ENCODE results near the gene ZNF346. TPM values are rescaled to one million over a fixed set of nuclear protein-coding genes. Genes with fewer than 3 reads are reported as not detected.

ZNF346 gene
- total RNA-seq, 2 experiments from 2014 or later: 16.5 to 23.3 TPM

DNA sequence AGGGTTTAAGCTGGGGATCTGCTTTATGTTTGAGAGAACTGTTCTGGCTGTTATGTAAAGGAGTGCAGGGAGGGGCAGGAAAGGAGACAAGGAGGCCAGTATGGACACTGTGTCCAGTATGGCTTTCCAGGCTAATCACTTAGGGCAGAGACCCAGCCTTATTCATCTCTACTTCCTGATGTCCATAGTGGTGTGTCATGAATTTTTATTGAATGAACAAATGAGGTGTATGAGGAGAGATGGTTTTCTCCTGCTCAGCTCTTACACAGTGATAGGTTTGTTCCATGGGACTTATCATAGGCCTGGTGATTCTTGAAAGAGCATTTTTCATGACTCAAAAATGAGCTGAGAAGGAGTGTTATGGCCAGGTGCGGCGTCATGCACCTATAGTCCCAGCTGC is 43.7 kb downstream of the ZNF346 start:
- intact Hi-C loops (cut with DNase I, micrococcal nuclease): no loop called here
- no peaks in the 10 kb centered on the region for H3K9me3 Mint-ChIP-seq (ENCODE audit: low read depth)
- CTCF ChIA-PET: no interaction called here
- no peak for ATAC-seq
- H3K36me3 Mint-ChIP-seq (ENCODE audit: low read depth): peaks cover 14% of the 10 kb centered on the region
- no peak overlapping the region for H3K4me3 Mint-ChIP-seq
- H3K4me1 Mint-ChIP-seq: no peaks in the 10 kb centered on the region
- no peak overlapping the region for H3K27ac Mint-ChIP-seq
- no peaks in the 10 kb centered on the region for H3K27me3 Mint-ChIP-seq
- no peak for DNase-seq
- POLR2A ChIA-PET: no interaction called here

- peaks cover 4% of the 10 kb centered on the region for H3K4me1 Mint-ChIP-seq
Observed at GRCh38 chr5:177067503-177067902, 45.0 kb downstream of the ZNF346 start.

DNA sequence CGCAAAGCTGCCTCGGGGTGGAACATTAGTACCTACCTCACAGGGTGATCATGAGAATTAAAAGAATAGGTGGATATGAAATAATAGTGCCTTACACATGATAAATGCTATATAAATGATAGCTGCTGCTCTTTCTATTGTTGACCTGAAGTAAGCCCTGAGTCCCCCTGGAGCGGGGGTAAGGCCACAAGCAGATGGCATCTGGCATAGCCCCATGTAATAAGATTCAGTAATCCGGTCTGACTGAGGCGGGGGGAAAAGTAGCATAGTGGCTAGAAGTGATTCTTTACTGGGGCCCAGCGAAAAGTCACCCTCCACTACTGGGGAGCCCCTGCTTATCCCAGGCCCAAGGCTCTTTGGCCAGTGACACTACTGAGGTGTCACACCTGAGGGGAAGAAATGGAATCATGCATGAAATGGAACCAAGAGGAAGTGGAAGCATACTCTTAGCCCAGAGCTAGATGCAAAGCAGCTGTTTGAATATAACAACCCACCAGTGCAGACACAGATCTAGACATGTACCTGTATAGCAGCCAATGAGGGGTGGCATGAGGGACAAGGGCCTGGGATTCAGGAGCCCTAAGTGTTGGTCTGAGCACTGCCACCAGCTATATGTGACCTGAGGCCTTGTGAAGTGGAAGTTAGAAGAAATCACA is 48.2 kb downstream of the ZNF346 start:
- Mint-ChIP-seq H3K36me3 (ENCODE audit: low read depth) (peaks cover 11% of the 10 kb centered on the region), H3K4me3 (no peak overlapping the region), H3K4me1 (peaks cover 4% of the 10 kb centered on the region), H3K9me3 (ENCODE audit: low read depth) (no peaks in the 10 kb centered on the region), H3K27ac (no peak overlapping the region), H3K27me3 (no peaks in the 10 kb centered on the region)
- ChIA-PET POLR2A (no interaction called here), CTCF (interaction anchor here (0.6 to 6.3 kb wide), 9 partner anchors 8 to 408 kb away, joined by 3 to 60 read pairs (median 3); no protein-coding TSS in a partner anchor)
- ATAC-seq (no peak), DNase-seq (no peak)
- intact Hi-C loops (cut with DNase I, micrococcal nuclease): loop anchor here in 1 of 2 experiments (2.0 kb wide), 1 partner anchor 42 kb away; no protein-coding TSS in a partner anchor

More at GRCh38 chr5:177067503-177067902, 45.0 kb downstream of the ZNF346 start:
- CTCF ChIA-PET: no interaction called here
- POLR2A ChIA-PET: no interaction called here
- Mint-ChIP-seq H3K27me3 (no peaks in the 10 kb centered on the region), H3K9me3 (ENCODE audit: low read depth) (no peaks in the 10 kb centered on the region), H3K4me3 (no peak overlapping the region), H3K36me3 (ENCODE audit: low read depth) (peaks cover 12% of the 10 kb centered on the region), H3K27ac (no peak overlapping the region)
- DNase-seq (no peak), ATAC-seq (no peak)
- intact Hi-C loops (cut with DNase I, micrococcal nuclease): no loop called here

DNA sequence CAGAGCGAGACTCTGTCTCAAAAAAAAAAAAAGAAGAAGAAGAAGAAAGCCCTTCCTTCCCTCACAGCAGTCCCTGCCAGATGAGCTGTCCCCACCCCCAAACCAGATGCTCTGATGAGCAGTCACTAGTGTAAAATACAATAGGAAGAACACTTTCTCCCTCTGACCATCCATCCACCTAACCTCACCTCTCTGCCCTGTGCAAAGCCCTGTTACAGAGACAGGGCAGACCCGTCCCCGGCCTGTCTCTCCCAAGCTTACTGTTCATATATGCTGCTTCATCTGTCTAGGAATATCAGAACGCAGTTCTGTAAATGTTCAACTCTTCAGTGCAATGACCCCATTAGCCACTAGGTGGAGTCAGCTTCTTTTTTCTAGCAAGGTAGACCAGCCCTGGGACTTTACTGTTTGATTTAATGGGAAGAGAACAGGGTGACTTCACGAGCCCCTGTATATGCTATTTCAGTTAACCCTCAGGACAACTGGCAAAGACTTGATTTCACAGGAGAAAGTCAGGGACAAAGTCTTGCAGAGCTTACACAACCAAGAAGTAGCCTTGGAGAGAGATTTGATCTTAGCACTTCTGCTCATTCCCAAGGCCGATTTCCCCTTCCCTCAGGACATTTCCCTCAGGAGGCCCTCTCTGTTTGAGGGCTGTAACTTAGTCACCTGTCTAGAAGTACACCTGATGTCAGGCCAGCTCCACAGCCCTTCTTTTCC is 49.3 kb downstream of the ZNF346 start:
- DNase-seq (peak; percentile 80), ATAC-seq (peak; percentile 87)
- Mint-ChIP-seq H3K4me3 (no peak overlapping the region), H3K36me3 (ENCODE audit: low read depth) (peaks cover 11% of the 10 kb centered on the region), H3K27me3 (no peaks in the 10 kb centered on the region), H3K4me1 (peaks cover 4% of the 10 kb centered on the region), H3K27ac (no peak overlapping the region), H3K9me3 (ENCODE audit: low read depth) (no peaks in the 10 kb centered on the region)
- intact Hi-C loops (cut with DNase I, micrococcal nuclease): loop anchor here (1.0 to 2.0 kb wide), 2 partner anchors 39 to 41 kb away; no protein-coding TSS in a partner anchor
- ChIA-PET CTCF (interaction anchor here (0.6 to 6.3 kb wide), 26 partner anchors 8 to 418 kb away, joined by 3 to 60 read pairs (median 4); partner anchors contain the start of gene FGFR4), POLR2A (no interaction called here)

- H3K27me3 Mint-ChIP-seq: no peaks in the 10 kb centered on the region
- no peak overlapping the region for H3K4me3 Mint-ChIP-seq
- CTCF ChIA-PET: interaction anchor here (0.7 to 2.2 kb wide), 2 partner anchors 9 to 34 kb away, joined by 3 to 7 read pairs; no protein-coding TSS in a partner anchor
- no peak overlapping the region for H3K27ac Mint-ChIP-seq
- intact Hi-C loops (cut with DNase I, micrococcal nuclease): no loop called here
- DNase-seq (no peak), ATAC-seq (no peak)
- no peaks in the 10 kb centered on the region for H3K9me3 Mint-ChIP-seq (ENCODE audit: low read depth)
- H3K4me1 Mint-ChIP-seq: no peaks in the 10 kb centered on the region
- POLR2A ChIA-PET: no interaction called here
- peaks cover 7% of the 10 kb centered on the region for H3K36me3 Mint-ChIP-seq (ENCODE audit: low read depth)
Observed at GRCh38 chr5:177077335-177077734, 54.8 kb downstream of the ZNF346 start.

DNA sequence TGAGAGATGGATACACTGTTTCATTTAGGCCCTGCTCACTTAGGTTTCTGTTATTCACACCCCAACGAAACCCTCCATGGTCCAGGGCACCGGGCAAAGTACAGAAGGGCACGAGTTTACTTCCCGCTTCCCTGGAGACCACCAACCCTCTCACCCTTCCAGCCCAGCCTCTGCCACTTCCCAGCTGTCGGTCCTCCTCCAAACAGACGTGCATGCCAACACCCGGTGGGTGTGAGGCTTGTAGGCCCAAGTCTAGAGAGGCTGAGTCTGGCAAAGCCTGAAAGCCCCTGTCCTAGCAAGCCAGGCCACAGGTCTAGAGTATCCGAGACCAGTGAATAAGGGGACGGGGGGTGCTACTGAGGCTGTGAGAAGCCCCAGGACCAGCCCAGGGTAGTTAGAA is 57.1 kb downstream of the ZNF346 start:
- no peak overlapping the region for H3K27ac Mint-ChIP-seq
- no peaks in the 10 kb centered on the region for H3K9me3 Mint-ChIP-seq (ENCODE audit: low read depth)
- peaks cover 4% of the 10 kb centered on the region for H3K27me3 Mint-ChIP-seq
- no peaks in the 10 kb centered on the region for H3K36me3 Mint-ChIP-seq (ENCODE audit: low read depth)
- H3K4me1 Mint-ChIP-seq: no peaks in the 10 kb centered on the region
- ATAC-seq: no peak
- ChIA-PET POLR2A (no interaction called here), CTCF (interaction anchor here (0.7 to 2.2 kb wide), 4 partner anchors 8 to 153 kb away, joined by 3 to 7 read pairs (median 4); no protein-coding TSS in a partner anchor)
- DNase-seq: no peak
- H3K4me3 Mint-ChIP-seq: no peak overlapping the region
- intact Hi-C loops (cut with DNase I, micrococcal nuclease): no loop called here

DNA sequence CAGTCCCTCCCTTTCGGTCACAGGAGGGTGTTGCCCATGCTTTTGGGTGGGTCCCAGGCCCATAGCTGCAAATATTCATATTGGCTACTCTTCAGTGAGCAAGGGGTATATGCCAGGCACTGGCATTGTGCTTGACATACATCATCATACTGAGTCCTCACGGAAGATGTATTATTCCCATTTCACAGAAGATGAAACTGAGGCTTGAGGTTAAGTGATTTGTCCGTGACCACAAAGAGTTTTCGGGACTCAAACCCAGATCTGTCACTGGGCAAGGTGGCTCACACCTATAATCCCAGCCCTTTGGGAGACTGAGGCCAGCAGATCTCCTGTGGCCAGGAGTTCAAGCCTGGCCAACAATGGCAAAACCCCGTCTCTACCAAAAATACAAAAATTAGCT is 57.8 kb downstream of the ZNF346 start:
- Mint-ChIP-seq H3K4me1 (no peaks in the 10 kb centered on the region), H3K27me3 (peaks cover 8% of the 10 kb centered on the region), H3K27ac (no peak overlapping the region), H3K9me3 (ENCODE audit: low read depth) (no peaks in the 10 kb centered on the region), H3K36me3 (ENCODE audit: low read depth) (no peaks in the 10 kb centered on the region), H3K4me3 (no peak overlapping the region)
- CTCF ChIA-PET: interaction anchor here (0.9 to 1.3 kb wide), 2 partner anchors 8 to 9 kb away, joined by 4 read pairs; no protein-coding TSS in a partner anchor
- no peak for ATAC-seq
- no peak for DNase-seq
- intact Hi-C loops (cut with DNase I, micrococcal nuclease): no loop called here
- POLR2A ChIA-PET: no interaction called here

GRCh38 chr5:177081859-177082258 is 59.4 kb downstream of the ZNF346 start:
- ChIA-PET POLR2A (no interaction called here), CTCF (interaction anchor here (0.7 to 1.5 kb wide), 4 partner anchors 10 to 99 kb away, joined by 3 to 13 read pairs (median 4); no protein-coding TSS in a partner anchor)
- Mint-ChIP-seq H3K36me3 (ENCODE audit: low read depth) (no peaks in the 10 kb centered on the region), H3K9me3 (ENCODE audit: low read depth) (no peaks in the 10 kb centered on the region), H3K27me3 (peaks cover 12% of the 10 kb centered on the region), H3K4me3 (no peak overlapping the region), H3K27ac (no peak overlapping the region), H3K4me1 (no peaks in the 10 kb centered on the region)
- ATAC-seq: no peak
- DNase-seq: no peak
- intact Hi-C loops (cut with DNase I, micrococcal nuclease): no loop called here

DNA sequence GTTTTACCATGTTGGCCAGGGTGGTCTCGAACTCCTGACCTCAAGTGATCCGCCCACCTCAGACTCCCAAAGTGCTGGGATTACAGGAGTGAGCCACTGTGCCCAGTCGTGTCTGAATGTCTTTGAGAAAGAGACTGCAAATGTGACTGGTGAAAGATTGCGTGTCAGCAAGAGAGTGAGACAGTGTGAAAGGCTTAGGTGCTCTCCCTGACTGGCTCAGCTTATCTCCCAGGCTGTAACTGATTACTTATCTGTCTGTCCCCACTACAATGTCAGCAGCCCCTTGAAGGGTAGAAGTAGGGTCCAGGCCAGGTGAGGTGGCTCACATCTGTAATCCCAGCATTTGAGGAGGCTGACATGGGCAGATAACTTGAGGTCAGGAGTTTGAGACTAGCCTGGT is 60.9 kb downstream of the ZNF346 start:
- ATAC-seq: no peak
- ChIA-PET POLR2A (no interaction called here), CTCF (interaction anchor here (0.6 to 1.5 kb wide), 3 partner anchors 12 to 453 kb away, joined by 3 to 13 read pairs (median 4); partner anchors contain the start of gene EIF4E1B)
- peaks cover 2% of the 10 kb centered on the region for H3K4me1 Mint-ChIP-seq
- intact Hi-C loops (cut with DNase I, micrococcal nuclease): no loop called here
- peaks cover 16% of the 10 kb centered on the region for H3K27me3 Mint-ChIP-seq
- no peak overlapping the region for H3K4me3 Mint-ChIP-seq
- no peaks in the 10 kb centered on the region for H3K36me3 Mint-ChIP-seq (ENCODE audit: low read depth)
- DNase-seq: no peak
- H3K9me3 Mint-ChIP-seq (ENCODE audit: low read depth): no peaks in the 10 kb centered on the region
- H3K27ac Mint-ChIP-seq: no peak overlapping the region

DNA sequence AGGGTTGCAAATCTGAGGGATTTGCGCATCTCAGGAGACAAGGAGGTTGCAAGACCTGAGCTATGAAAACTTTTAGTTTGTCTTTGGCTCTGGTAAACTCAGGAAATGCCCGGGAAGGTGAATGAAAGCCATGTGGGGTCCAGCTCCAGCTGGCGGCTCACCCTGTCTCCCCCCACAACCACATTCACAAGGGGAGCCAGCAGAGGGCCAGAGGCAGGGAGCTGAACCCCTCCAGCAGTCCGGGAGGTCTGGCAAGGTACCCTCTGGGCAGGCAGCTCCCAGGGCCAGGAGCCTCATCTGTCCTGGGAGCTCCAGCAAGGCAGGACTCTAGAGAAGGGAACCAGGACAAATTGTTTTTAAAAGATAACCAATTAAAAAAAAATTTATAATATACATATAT is 61.7 kb downstream of the ZNF346 start:
- Mint-ChIP-seq H3K27me3 (peaks cover 16% of the 10 kb centered on the region), H3K4me1 (peaks cover 2% of the 10 kb centered on the region), H3K36me3 (ENCODE audit: low read depth) (no peaks in the 10 kb centered on the region), H3K9me3 (ENCODE audit: low read depth) (no peaks in the 10 kb centered on the region), H3K4me3 (no peak overlapping the region), H3K27ac (no peak overlapping the region)
- intact Hi-C loops (cut with DNase I, micrococcal nuclease): no loop called here
- ChIA-PET POLR2A (interaction anchor here (0.6 kb wide), 1 partner anchor 55 kb away, joined by 3 read pairs; no protein-coding TSS in a partner anchor), CTCF (interaction anchor here (1.0 kb wide), 1 partner anchor 27 kb away, joined by 3 read pairs; no protein-coding TSS in a partner anchor)
- DNase-seq (no peak), ATAC-seq (no peak)

- CTCF ChIA-PET: interaction anchor here (0.6 to 3.1 kb wide), 11 partner anchors 9 to 987 kb away, joined by 3 to 17 read pairs (median 4); no protein-coding TSS in a partner anchor
- intact Hi-C loops (cut with DNase I, micrococcal nuclease): loop anchor here in 1 of 2 experiments (1.0 kb wide), 2 partner anchors 225 to 439 kb away; partner anchors contain the start of genes MXD3 and TSPAN17
- no peak for ATAC-seq
- POLR2A ChIA-PET: interaction anchor here (0.6 kb wide), 1 partner anchor 10 kb away, joined by 3 read pairs; no protein-coding TSS in a partner anchor
- Mint-ChIP-seq H3K27me3 (peaks cover 18% of the 10 kb centered on the region), H3K4me3 (peak overlapping the region; percentile 35), H3K36me3 (ENCODE audit: low read depth) (no peaks in the 10 kb centered on the region), H3K9me3 (ENCODE audit: low read depth) (no peaks in the 10 kb centered on the region), H3K27ac (no peak overlapping the region), H3K4me1 (peaks cover 2% of the 10 kb centered on the region)
- DNase-seq: no peak
Observed at GRCh38 chr5:177085985-177086653, 63.6 kb downstream of the ZNF346 start.

Measured in activated CD4-positive, alpha-beta T cell treated with anti-CD3 and anti-CD28 coated beads for 36 hours (primary cell).